ENCODE results near the gene PTPN12. TPM values are rescaled to one million over a fixed set of nuclear protein-coding genes. Genes with fewer than 3 reads are reported as not detected.

PTPN12 gene
- total and polyA plus RNA-seq, 2 of the 4 experiments (the other 2 are of a cell fraction), result 24.7 to 31.0 TPM

DNA sequence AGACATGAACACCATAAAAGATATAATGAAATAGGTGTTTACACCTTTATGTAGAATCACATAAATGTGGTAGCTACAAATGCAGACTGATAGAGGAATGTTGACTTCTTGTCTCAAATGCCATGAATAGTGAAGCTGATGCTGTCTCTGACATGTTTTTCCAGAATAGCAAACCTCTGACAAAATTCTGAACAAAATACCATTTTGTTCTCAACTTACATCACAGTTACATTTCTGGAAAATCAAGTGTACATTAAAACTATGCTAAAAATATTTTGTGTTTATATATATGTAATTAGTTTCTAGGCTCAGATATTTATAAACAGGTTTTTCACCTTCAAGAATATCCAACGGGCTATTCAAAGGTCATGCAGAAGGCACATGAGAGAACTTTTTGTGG is 16.8 kb upstream of the PTPN12 start:
- Histone ChIP-seq H2BK15ac (ENCODE audit: low read depth, low read length) (no peak overlapping the region), H2AK5ac (ENCODE audit: low read depth, low read length) (no peak overlapping the region), H3K14ac (replicated peaks; ENCODE audit: low read depth, low read length) (no peak overlapping the region), H3K9me3 (ENCODE audit: control insufficient read depth, insufficient read depth, low read length) (no peaks in the 10 kb centered on the region), H3K56ac (ENCODE audit: extremely low read depth, insufficient read depth, low read length) (no peak overlapping the region), H3K79me1 (ENCODE audit: low read depth in 1 of 2, low read length in 2 of 2) (no peaks in the 10 kb centered on the region), H2BK20ac (ENCODE audit: low read depth, low read length) (no peak overlapping the region), H3K4me2 (ENCODE audit: low read depth, low read length) (no peak overlapping the region), H3K36me3 (ENCODE audit: control insufficient read depth, insufficient read depth, low read length) (no peaks in the 10 kb centered on the region), H3K23ac (ENCODE audit: low read depth, low read length) (no peak overlapping the region), H3K9me1 (ENCODE audit: insufficient read depth, low read length) (no peaks in the 10 kb centered on the region), H4K91ac (ENCODE audit: insufficient read depth, low read depth, low read length) (no peak overlapping the region), H3K4me3 (ENCODE audit: insufficient read depth, low read depth, low read length) (no peak overlapping the region), H2BK5ac (ENCODE audit: low read depth, low read length, poor library complexity, severe bottlenecking) (no peak overlapping the region), H3K4ac (ENCODE audit: low read depth, low read length) (no peak overlapping the region), H3K27ac (ENCODE audit: insufficient read depth, low read length) (no peak overlapping the region), H4K20me1 (ENCODE audit: insufficient read depth, low read length) (no peaks in the 10 kb centered on the region), H3K4me1 (ENCODE audit: control insufficient read depth, insufficient read depth, low read length) (0 out of 2 replicates have a peak, but pooled peaks cover 1% of the 10 kb centered on the region), H4K8ac (ENCODE audit: low read depth in 2 of 2, low read length in 2 of 2) (no peak overlapping the region), H3K18ac (ENCODE audit: low read depth, low read length) (no peak overlapping the region), H3K9ac (ENCODE audit: low read depth, low read length) (no peak overlapping the region), H2BK120ac (ENCODE audit: low read depth, low read length) (no peak overlapping the region), H3K27me3 (ENCODE audit: control insufficient read depth, insufficient read depth, low read length) (no peaks in the 10 kb centered on the region), H4K5ac (ENCODE audit: low read depth, low read length) (no peak overlapping the region), H2AK9ac (replicated peaks; ENCODE audit: low read depth, low read length, poor library complexity) (no peak overlapping the region), H2AFZ (replicated peaks; ENCODE audit: low read length, poor library complexity) (no peak overlapping the region)
- POLR2A ChIA-PET (ENCODE audit: unreplicated experiment), result no interaction called here
- no peak for TF ChIP-seq RCOR1 (IDR thresholded peaks at IDR 0.05; ENCODE audit: insufficient replicate concordance, low read length)
- no peak for TF ChIP-seq MAFK (IDR thresholded peaks at IDR 0.05; ENCODE audit: low read depth, low read length)
- no peak for TF ChIP-seq MAZ (IDR thresholded peaks at IDR 0.05; ENCODE audit: borderline replicate concordance, low read depth, low read length)
- TF ChIP-seq, protein P1, sequence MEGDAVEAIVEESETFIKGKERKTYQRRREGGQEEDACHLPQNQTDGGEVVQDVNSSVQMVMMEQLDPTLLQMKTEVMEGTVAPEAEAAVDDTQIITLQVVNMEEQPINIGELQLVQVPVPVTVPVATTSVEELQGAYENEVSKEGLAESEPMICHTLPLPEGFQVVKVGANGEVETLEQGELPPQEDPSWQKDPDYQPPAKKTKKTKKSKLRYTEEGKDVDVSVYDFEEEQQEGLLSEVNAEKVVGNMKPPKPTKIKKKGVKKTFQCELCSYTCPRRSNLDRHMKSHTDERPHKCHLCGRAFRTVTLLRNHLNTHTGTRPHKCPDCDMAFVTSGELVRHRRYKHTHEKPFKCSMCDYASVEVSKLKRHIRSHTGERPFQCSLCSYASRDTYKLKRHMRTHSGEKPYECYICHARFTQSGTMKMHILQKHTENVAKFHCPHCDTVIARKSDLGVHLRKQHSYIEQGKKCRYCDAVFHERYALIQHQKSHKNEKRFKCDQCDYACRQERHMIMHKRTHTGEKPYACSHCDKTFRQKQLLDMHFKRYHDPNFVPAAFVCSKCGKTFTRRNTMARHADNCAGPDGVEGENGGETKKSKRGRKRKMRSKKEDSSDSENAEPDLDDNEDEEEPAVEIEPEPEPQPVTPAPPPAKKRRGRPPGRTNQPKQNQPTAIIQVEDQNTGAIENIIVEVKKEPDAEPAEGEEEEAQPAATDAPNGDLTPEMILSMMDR (conservative IDR thresholded peaks at IDR 0.05; ENCODE audit: low read depth, low read length), result no peak
- no peak for TF ChIP-seq CEBPB (IDR thresholded peaks at IDR 0.05; ENCODE audit: low read depth, low read length)
- no peak for TF ChIP-seq POLR2A (IDR thresholded peaks at IDR 0.05; ENCODE audit: low read depth, low read length)
- TF ChIP-seq FOS (IDR thresholded peaks at IDR 0.05; ENCODE audit: low read depth, low read length), result no peak
- no peak for TF ChIP-seq BHLHE40 (IDR thresholded peaks at IDR 0.05; ENCODE audit: low read depth, low read length)
- no peak for TF ChIP-seq RFX5 (IDR thresholded peaks at IDR 0.05; ENCODE audit: low read depth, low read length)
- no peak for TF ChIP-seq SMC3 (IDR thresholded peaks at IDR 0.05; ENCODE audit: low read depth, low read length)
- TF ChIP-seq RAD21 (IDR thresholded peaks at IDR 0.05; ENCODE audit: low read length), result no peak
- TF ChIP-seq MXI1 (IDR thresholded peaks at IDR 0.05; ENCODE audit: borderline replicate concordance, low read depth, low read length), result no peak
- no peak for TF ChIP-seq CHD1 (IDR thresholded peaks at IDR 0.05; ENCODE audit: low read depth, low read length)
- TF ChIP-seq, protein P2, sequence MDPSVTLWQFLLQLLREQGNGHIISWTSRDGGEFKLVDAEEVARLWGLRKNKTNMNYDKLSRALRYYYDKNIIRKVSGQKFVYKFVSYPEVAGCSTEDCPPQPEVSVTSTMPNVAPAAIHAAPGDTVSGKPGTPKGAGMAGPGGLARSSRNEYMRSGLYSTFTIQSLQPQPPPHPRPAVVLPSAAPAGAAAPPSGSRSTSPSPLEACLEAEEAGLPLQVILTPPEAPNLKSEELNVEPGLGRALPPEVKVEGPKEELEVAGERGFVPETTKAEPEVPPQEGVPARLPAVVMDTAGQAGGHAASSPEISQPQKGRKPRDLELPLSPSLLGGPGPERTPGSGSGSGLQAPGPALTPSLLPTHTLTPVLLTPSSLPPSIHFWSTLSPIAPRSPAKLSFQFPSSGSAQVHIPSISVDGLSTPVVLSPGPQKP (IDR thresholded peaks at IDR 0.05; ENCODE audit: borderline replicate concordance, low read depth, low read length), result no peak
- no peak for TF ChIP-seq NFE2L2 (IDR thresholded peaks at IDR 0.05; ENCODE audit: low read depth, low read length)
- CTCF ChIA-PET, result no interaction called here
- ATAC-seq (ENCODE audit: low read depth) (no peak), DNase-seq (no peak)
- dilution Hi-C loops (cut with HindIII; ENCODE audit: low sequenced_read_pairs, unreplicated experiment), result no loop called here
- in situ Hi-C loops (cut with MboI; ENCODE audit: low sequenced_read_pairs), result no loop called here
- BruUV-seq (replicated peaks), result no TSS peak
- no CpG with 5 or more reads among the region's 1 CpG for whole genome bisulfite sequencing, 2 experiments (ENCODE audit: extremely low coverage in 2 of 2, insufficient read length in 1 of 2)
- intact Hi-C loops (cut with micrococcal nuclease), result no loop called here

Data from IMR-90 (cell line).